ENCODE results near the gene FAM81A.

GRCh38 chr15:59549301-59550185, 111.6 kb downstream of the FAM81A start:
- TF ChIP-seq POLR2A (IDR thresholded peaks at IDR 0.05) (no peak), CTCF (IDR thresholded peaks at IDR 0.05) (no peak)
